HG03039 (cell line): Measurements from ENCODE around the gene NOS3.

Source experiments
- ATAC-seq: cut with Tn5 transposase; IDR thresholded peaks from one replicate; pipeline ENCODE4 v1.9.1; 2021; ENCODE audit warnings: mild to moderate bottlenecking, moderate library complexity; ENCODE audit not compliant: unreplicated experiment

NOS3 gene

DNA sequence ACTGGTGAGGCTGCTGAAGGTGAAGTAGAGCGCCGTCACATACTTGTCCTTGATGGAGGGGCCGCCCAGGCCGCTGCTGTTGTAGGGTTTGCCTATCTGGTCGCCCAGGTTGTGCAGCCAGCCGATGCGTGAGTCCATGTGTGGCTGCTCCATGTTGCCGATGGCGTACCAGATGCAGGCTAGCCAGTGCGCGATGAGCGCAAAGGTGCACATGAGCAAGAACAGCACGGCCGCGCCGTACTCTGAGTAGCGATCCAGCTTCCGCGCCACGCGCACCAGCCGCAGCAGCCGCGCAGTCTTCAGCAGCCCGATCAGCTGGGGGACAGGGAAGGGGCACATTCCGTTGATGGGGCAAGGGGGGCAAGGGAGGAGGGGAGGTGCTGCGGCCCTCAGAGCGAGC is 39.3 kb upstream of the NOS3 start:
- ATAC-seq = no peak

DNA sequence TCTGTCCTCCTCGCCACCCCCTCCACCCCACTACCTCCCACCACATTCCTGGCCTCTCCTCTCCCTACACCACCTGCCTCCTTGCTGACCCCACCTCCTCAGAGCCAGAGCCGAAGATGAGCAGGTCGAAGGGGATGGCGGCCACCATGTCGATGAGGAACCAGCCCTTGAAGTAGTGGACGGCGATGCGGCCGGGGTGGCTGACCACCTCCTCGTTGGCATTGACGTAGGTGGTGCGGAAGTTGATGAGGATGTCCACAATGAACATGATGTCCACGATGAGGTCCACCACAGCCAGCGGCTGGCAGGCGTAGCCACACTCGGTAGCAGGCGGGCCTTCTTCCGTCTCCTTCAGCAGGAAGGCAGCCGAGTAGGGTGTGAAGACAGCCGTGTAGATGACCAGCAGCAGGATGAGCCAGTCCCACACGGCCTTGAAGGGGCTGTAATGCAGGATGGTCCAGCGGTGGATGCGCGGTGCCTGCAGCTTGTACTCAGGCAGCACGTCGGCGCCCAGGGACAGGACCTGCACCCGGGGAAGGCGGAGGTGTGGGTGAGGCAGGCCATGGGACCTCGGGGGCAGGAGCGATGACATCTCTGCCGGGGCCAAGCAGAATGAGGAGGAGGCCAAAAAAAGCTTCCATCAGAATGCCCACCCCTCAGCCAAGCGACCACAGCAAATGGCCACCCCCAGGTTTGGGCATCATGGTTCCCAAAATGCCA is 38.3 kb upstream of the NOS3 start:
- no peak for ATAC-seq

DNA sequence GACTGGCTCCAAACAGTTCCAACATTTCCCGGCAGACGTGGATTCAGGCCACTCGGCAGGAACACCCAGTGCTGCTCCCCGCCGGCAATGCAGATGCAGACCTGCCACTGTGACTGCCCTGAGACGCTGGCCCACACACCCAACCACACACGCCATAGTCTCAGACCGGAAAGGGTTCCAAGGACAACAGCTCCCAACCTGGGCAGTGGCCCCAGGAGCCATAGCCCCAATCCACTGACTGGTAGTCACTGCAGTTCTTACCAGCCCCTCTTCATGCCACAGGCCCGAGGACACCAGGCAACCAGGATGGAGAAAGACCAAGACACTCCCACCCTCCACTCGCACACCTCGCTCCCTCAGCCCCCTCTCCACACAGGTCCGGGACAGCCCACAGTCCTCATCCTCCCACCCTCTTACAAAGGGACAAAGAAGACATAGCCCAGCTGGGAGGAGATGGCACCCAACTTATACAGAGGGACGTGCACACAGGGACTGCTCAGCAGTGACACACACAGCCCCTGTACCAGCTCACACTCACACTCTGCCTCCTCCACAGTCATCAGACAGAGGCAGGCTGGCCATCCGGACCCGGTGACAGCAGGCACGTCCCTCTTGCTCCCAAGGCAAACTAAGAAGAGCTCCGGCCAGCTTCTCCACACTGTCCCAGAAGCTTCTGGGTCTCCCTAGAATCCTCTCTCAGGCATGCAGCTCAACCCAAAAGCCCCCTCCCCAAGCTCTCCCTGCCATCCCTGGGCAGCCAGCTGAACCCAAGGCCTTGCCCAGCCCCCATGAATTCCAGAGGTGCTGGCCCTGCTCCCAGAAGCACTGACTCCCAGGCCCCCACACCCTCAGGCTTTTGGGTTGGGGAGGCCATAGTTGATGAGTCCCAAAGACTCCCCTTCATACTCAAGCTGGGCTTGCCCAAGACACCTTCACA is 37.5 kb upstream of the NOS3 start:
- ATAC-seq = no peak

DNA sequence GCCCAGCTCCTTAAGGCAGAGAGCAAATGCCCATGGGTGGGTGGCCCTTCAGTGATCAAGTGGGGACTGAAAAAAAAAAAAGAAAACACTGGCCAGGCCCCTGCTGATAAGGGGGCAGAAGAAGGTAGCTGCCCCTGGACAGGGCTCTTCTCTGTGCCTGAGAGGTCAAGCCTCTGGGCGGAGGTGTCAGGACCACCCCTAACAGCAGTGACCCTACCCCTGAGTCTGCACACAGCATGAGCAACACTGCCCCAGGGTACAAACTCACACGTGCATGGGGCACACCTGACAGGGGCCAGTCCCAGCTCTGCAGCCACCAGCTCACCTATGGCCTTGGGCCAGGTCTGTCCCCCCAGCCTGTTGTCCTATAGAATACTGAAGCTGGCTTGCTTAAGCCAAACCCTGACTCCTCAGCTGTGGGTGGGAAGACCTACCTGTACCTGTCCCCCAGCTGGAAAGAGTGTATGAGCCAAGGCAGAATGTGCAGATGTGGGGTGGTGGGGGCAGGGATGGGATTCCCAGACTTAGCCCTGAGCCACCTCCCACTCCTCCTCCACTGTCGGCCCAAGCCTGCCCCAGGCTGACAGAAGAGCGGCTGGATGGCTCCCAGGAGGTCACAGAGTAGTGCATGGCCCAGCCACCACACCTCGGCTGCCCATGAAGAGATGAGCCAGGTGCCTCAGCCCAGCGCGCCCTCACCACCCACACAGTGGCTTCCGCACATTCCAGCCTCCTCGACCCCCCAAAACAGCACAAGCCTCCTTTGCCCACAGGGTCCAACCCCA is 36.4 kb upstream of the NOS3 start:
- ATAC-seq = no peak

DNA sequence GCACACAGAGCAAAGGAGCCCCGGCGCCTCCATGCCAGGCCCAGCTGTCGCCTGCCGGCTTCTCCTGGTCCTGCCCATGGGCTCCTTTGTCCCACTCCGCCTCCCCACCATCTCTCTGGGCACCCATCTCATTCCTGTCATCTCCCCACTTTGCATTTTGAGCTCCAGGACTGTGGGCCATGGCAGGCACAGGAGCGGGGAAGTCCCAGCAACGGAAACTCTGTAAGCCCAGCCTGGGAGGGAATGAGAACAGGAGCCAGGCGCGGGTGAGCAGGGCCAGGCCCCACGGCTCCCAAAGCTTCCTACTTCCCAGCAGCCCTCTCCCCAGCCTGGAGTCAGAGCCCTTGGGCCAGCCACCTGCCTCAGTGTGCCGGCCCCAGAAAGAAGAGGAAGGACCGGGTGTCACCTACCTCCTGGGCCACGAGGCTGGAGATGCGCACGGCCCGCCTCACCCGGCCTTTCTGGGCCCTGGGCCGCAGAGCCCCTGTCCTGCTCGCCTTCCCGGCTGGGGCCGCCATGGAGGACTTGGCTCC is 35.8 kb upstream of the NOS3 start:
- no peak for ATAC-seq

DNA sequence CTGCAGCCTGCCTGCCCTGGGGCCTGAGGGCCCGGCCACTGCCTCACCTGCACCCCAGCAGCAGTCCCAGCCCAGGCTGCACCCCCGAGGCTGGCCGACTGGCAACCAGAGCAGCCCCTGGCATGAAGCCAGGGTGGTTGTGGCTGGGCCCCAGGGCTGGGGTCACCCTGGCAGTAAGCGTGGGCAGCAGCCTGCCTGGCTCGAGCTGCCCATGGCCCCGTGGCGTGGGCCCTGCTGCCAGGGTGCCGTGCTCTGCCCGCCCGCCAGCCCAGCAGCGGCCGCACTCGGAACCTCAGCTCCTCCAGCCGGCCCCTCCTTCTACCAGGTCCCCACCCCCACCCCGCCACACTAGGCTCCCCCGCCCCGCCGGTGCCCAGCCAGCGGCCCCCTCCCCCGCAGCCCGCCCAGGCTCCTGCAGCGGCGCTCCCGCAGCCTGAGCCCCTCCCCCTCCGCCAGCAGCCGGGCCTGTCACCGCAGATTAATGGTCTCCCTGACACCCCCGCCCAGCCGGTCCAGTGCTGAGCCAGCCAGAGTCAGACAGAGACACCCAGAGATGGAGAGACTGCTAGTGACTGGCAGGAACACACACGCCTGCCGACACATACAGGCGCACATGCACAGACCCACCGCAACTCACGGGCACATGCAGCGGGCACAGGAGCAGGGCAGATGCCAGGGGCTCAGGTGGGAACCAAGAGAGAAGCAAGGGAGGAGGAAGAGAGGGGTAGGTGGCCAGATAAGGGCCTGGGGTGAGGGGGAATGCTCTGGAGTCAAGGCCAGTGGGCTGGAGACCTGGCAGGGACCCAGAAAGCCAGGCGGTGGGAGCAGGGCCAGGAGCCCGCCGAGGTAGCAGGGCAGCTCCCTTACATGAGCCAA is 35.1 kb upstream of the NOS3 start:
- no peak for ATAC-seq

DNA sequence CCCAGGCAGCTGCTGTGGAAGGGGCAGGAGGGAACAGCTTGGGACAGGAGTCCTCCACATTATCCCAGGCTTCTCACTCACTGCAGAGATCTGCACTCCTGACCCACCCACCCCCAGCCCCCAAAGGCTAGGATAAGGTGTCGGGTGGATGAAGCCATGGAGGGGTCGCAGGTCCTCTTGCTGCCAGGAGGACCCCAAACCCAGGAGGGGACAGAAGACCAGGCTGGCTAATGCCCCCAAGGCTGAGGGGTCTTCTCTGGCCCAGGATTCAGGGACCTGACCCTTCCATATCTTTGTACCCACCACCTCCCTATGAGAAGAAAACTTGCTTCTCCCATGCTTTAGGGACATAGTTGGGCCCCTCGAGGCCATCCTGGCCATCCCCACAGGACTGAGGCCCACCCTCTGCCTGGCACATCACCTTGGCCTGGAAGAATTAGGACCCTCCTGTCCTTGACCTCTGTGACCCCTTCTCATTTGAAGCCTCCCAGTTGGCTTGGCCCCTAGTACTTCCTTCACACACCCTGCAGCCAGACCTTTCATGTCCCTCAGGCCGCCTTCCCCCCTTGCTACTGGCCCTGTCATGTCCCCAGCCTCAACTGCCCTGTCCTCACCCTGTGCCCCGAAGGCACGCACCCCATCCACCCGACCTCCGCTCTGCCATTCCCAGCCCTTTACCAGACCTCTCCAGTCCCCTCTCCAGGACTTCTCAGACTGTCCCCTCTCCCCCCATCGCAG is 34.3 kb upstream of the NOS3 start:
- no peak for ATAC-seq

DNA sequence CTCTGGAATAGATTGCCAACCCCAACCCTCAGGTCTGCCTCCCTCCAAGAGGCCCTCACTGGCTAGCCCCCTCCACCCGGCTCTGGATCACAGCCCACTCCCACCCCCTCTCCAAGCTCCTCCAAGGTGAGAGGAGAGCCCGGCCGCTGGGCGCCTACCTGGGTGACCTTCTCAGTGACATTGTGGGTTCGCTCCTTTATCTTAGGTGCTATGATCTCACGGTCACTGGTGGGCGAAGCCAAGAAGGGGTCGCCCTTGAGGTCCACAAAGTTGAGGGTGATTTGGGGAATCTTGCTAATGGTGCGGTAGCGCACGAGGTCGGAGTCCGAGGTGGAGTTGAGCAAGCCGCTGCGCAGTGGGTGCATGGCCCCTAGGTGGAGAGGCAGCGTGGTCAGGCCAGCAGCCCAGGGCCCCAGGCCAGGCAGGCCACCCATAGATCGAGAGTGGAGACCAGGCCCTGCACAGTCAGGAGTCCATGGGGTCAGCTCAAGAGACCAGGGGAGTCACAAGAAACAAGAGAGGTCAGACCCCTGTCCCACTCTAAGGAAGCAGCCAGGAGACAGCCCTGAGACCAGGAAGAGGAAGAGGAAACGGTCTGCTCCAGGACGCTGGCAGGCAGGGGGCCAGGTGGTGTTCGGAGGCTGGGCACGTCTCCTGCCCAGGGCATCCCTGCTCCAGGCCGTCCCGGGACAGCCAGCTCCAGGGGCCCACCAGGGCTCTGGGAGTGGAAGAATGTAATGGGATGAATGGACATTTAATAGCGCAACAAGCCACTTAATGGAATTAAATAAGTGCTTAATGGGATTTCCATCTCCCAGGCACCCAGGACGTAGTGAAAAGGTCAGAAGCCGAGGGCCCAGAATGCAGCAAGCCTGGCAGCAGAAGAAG is 33.4 kb upstream of the NOS3 start:
- ATAC-seq = no peak

DNA sequence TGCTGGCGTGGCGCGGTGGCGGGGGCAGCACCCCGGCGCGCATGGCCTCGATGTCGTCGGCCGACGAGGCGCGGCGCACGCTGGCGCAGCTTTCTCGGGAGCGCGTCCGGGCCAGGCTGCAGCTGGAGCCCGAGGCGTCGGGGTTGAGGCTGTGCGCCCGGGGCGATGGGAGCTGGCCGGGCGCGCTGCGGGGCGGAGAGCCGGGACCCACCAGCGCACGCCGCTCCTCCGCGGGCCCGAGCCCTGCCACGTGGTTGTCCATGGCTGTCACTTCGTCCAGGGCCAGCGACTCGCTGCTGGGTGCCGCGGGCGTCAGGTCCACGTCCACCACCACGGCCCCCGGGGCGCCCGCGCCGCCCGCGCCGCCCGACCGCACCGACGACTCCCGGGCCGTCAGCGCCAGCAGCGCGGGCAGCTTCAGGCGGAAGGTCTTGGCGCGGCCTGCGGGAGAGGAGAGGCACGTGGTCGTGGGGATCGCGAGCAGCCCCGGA is 32.7 kb upstream of the NOS3 start:
- no peak for ATAC-seq

DNA sequence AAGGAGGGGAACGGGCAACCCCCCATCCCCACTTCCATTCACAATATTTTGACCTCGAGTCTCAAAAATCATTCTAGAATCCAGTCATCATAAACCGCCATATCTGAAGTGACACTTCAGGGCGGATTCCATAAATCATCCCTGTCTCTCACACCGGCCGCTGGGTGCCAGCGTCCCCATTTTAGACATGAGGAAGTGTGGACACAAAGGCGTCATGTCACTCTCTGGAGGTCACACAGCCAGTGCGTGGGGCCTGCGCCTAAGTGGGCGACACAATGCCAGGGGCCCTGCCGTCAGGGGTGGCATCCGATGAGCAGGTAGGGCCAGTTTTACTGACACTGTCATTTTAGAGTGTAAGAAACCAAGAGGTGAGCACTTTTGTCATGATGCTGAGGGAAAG is 32.2 kb upstream of the NOS3 start:
- ATAC-seq = no peak

DNA sequence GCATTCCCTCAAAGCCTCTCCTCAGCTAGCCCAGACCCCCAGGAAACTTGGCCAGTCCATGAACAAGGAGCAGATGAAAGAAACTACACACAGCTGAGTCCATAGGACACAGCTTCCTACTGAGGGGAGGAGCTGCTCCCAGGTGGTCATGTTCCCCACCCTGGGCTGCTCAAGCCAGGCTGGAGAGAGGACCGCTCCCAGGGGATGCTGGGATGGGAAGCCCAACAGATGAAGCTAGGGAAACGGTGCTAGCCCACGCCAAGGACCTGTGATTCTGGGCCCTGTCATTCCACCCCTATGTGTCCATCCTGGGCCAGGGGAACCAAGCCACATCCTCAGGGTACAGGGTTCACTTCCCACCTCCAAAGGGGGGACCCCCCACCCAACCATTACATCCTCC is 31.7 kb upstream of the NOS3 start:
- no peak for ATAC-seq

DNA sequence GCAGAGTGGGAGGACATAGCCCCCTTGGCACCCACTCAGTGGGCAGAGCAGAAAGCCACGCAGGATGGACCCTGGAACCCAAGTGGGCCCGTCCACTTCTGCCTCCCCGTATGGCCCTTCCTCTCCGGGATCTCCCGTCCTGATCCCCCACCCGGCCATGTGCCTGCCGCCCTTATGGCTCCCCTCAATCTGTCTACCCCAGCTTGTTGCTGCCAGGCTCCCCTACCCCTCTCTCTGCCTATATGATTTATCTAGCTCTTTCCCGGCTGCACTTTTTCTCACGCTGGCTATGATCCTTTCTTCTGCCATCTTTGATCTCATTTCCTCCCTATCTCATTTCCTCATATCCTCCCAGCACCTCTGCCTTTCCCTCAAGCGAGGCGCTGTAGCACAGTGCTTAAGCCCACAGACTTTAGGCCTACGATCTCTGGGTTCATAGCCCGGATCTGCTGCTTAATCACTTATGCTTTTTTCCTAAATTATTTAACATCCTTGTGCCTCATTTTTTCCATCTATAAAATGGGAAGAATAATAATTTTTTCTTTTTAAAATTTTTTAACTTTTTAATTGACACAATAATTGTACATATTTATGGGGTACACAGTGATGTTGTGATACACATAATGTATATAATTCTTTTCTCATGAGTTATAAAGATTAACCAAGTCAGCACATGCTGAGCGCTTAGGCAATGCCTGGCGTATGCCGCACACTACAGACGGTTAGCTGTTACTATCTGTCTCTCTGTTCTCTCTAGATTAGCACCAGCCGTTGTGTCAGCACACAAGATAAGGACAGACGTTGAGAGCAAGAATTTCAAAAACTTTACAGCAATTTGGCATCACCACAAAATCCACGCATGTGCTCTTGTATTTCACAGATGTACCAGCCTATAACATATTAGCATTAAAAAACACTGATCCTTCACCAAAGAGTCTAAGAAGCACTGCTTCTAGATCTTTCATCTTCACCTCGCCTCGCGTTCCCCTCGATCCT is 30.8 kb upstream of the NOS3 start:
- no peak for ATAC-seq

DNA sequence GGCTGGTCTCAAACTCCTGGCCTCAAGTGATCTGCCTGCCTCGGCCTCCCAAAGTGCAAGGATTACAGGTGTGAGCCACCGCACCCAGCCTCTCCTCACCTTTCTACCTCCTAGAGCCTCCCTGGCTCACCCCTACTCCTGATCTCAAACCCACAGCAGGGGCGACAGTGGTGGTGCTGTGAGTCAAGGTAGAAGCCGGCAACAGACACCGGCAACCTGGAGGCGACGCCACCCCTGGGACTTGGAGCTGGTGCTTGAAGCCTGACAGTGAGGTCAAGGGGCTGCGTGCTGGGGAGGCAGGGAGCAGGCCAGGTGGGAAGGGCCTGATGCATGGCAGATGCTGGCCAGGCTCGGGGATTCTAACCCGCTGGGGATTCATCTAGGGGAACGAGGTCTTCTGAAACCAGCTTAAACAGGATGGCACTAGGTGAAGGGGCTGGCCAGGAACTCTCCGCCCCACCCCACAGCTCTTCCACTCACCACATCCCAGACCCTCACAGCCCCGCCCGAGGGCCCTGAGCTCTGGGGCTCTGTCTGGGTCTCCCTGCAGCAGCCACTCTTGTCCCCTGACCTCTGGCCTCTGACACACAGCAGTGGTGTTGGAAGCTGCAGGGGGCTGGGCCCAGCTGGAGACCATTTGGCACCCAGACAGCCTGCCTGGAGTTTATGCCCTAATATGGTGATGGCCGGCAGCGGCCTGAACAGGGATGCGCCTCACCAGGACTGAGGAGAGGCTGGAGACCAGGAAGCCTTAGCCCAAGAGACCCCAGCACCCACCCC is 29.1 kb upstream of the NOS3 start:
- ATAC-seq = no peak

DNA sequence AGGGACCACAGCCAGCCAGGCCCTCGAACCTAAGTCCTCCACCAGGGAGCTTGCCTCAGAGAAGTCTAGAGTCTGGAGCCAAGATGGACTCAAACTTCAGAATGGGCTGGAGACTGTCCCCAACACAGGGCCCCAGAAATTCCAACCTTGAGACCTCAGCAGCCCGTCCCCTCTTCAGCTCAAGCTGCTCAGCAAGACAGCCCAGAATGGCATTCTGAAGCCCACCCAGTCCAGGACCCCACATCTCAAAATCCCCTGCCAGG is 28.6 kb upstream of the NOS3 start:
- ATAC-seq = no peak

DNA sequence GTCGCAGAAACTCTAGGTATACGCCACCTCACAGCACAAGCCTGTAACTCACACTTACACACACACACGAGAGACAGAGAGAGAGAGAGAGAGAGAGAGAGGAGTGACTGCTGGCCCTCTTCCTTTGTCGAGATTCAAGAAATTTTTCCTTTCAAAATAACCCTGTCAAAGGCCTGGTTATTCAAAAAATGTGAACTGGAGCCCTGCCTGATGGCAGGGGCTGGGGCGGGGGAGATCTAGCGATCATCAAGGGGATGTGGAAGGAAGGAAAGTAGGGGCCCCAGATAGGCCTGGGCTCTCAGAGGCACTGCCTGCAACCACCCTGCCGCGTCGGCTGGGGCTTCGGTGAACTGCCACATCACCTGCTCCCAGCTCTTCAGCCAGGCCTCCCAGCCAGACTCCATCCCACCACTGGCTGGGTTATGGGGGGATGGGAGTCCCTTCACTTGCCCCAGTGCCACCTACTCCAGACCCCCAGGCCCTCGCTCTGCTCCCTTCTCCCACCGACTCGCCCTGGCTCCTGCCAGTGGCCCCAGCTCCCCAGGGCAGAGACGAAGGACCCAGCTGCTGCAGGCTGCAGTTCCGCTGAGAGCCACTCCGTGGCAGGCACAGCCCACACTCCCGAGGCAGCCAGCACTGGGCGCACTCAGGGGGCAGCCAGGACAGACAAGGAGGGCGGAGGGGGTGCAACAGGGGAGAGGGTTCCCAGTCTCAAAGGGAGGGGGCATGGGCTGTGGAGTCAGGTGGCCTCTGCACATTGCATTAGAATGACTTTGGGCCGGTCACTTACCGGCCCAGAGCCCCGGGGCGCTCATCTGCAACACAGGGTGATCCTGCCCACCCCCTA is 28.0 kb upstream of the NOS3 start:
- ATAC-seq = no peak
